Measurements from ENCODE around the gene FAM241B. TPM values are rescaled to one million over a fixed set of nuclear protein-coding genes. Genes with fewer than 3 reads are reported as not detected.

FAM241B gene
- total RNA-seq, 8 experiments from 2014 or later = 0.51 to 59.5 (median 24.5) TPM

- peak overlapping the region; percentile 44 to 66 for H3K27ac ChIP-seq
- WGBS, 10 experiments = 20 to 92% (median 67%) methylated on average over 1 to 13 of the region's 24 CpGs; no CpG with 5 or more reads in 1 of the 10 experiments
- ATAC-seq (replicated peaks in 6 of 8) = peak in 5 of 8 experiments; percentile 59 to 83 (median 71)
- H3K4me1 ChIP-seq (replicated peaks in 1 of 2) = peaks cover 40 to 45% of the 10 kb centered on the region in 2 donors
- in situ Hi-C loops (cut with MboI; ENCODE audit: low pct_unique_long_range_greater_than_20kb in 2 of 9, low sequenced_read_pairs in 9 of 9, unreplicated experiment in 9 of 9) = loop anchor here in 7 of 9 experiments (25.0 kb wide), 5 partner anchors 133 to 433 kb away; partner anchors contain the start of genes TACR2 (in 4 of the 7) and HKDC1 (in 1 of the 7)
- H3K4me3 ChIP-seq = no peak overlapping the region
Measured at GRCh38 chr10:69645296-69646184, 15.5 kb downstream of the FAM241B start.

- 0 to 85% (median 57%) methylated on average over 2 to 4 of the region's 11 CpGs; no CpG with 5 or more reads in 1 of the 10 experiments for WGBS, 10 experiments
- peak overlapping the region; percentile 44 to 66 for H3K27ac ChIP-seq
- H3K4me1 ChIP-seq (replicated peaks in 1 of 2) = peaks cover 40 to 50% of the 10 kb centered on the region in 2 donors
- in situ Hi-C loops (cut with MboI; ENCODE audit: low pct_unique_long_range_greater_than_20kb in 2 of 9, low sequenced_read_pairs in 9 of 9, unreplicated experiment in 9 of 9) = loop anchor here in 7 of 9 experiments (25.0 kb wide), 5 partner anchors 134 to 434 kb away; partner anchors contain the start of genes TACR2 (in 4 of the 7) and HKDC1 (in 1 of the 7)
- H3K4me3 ChIP-seq = no peak overlapping the region
- peak in 5 of 8 experiments; percentile 69 to 78 (median 75) for ATAC-seq (replicated peaks in 6 of 8)
Measured at GRCh38 chr10:69646185-69647060, 16.4 kb downstream of the FAM241B start.

GRCh38 chr10:69647126-69647525 lies 17.1 kb downstream of the FAM241B start:
- in situ Hi-C loops (cut with MboI; ENCODE audit: low pct_unique_long_range_greater_than_20kb in 2 of 9, low sequenced_read_pairs in 9 of 9, unreplicated experiment in 9 of 9) = loop anchor here in 7 of 9 experiments (25.0 kb wide), 5 partner anchors 135 to 435 kb away; partner anchors contain the start of genes TACR2 (in 4 of the 7) and HKDC1 (in 1 of the 7)
- H3K4me3 ChIP-seq = no peak overlapping the region
- H3K27ac ChIP-seq = no peak overlapping the region
- no peak for ATAC-seq (replicated peaks in 6 of 8)
- 14 to 100% (median 79%) methylated on average over 1 to 6 of the region's 6 CpGs for WGBS, 10 experiments
- peaks cover 45 to 57% of the 10 kb centered on the region in 2 donors for H3K4me1 ChIP-seq (replicated peaks in 1 of 2)

- no peak for ATAC-seq (replicated peaks in 6 of 8)
- WGBS, 10 experiments = 29 to 86% (median 47%) methylated on average over 3 to 4 of the region's 4 CpGs; no CpG with 5 or more reads in 5 of the 10 experiments
- Histone ChIP-seq H3K27ac (no peak overlapping the region), H3K4me3 (no peak overlapping the region), H3K4me1 (replicated peaks in 1 of 2) (peaks cover 45 to 57% of the 10 kb centered on the region in 2 donors)
- in situ Hi-C loops (cut with MboI; ENCODE audit: low pct_unique_long_range_greater_than_20kb in 2 of 9, low sequenced_read_pairs in 9 of 9, unreplicated experiment in 9 of 9) = loop anchor here in 7 of 9 experiments (25.0 kb wide), 5 partner anchors 136 to 436 kb away; partner anchors contain the start of genes TACR2 (in 4 of the 7) and HKDC1 (in 1 of the 7)
Measured at GRCh38 chr10:69647819-69648218, 17.8 kb downstream of the FAM241B start.

GRCh38 chr10:69648461-69648860 lies 18.4 kb downstream of the FAM241B start:
- Histone ChIP-seq H3K27ac (no peak overlapping the region), H3K4me1 (replicated peaks in 1 of 2) (peaks cover 45 to 57% of the 10 kb centered on the region in 2 donors), H3K4me3 (no peak overlapping the region)
- ATAC-seq (replicated peaks in 6 of 8) = no peak
- WGBS, 10 experiments = 83 to 100% (median 90%) methylated on average over 1 to 2 of the region's 5 CpGs; no CpG with 5 or more reads in 5 of the 10 experiments
- in situ Hi-C loops (cut with MboI; ENCODE audit: low pct_unique_long_range_greater_than_20kb in 2 of 9, low sequenced_read_pairs in 9 of 9, unreplicated experiment in 9 of 9) = loop anchor here in 7 of 9 experiments (25.0 kb wide), 5 partner anchors 136 to 436 kb away; partner anchors contain the start of genes TACR2 (in 4 of the 7) and HKDC1 (in 1 of the 7)

- peaks cover 47 to 62% of the 10 kb centered on the region in 2 donors for H3K4me1 ChIP-seq (replicated peaks in 1 of 2)
- in situ Hi-C loops (cut with MboI; ENCODE audit: low pct_unique_long_range_greater_than_20kb in 2 of 9, low sequenced_read_pairs in 9 of 9, unreplicated experiment in 9 of 9) = loop anchor here in 7 of 9 experiments (10.0 to 25.0 kb wide), 6 partner anchors 65 to 438 kb away; partner anchors contain the start of genes TACR2 (in 4 of the 7) and HKDC1 (in 1 of the 7)
- H3K27ac ChIP-seq = no peak overlapping the region
- WGBS, 10 experiments = 49 to 80% (median 73%) methylated on average over 1 to 4 of the region's 9 CpGs; no CpG with 5 or more reads in 3 of the 10 experiments
- peak in 4 of 8 experiments; percentile 14 to 64 (median 50) for ATAC-seq (replicated peaks in 6 of 8)
- no peak overlapping the region for H3K4me3 ChIP-seq
Measured at GRCh38 chr10:69649786-69650550, 19.9 kb downstream of the FAM241B start.

- in situ Hi-C loops (cut with MboI; ENCODE audit: low pct_unique_long_range_greater_than_20kb in 2 of 9, low sequenced_read_pairs in 9 of 9, unreplicated experiment in 9 of 9) = loop anchor here in 1 of 9 experiments (10.0 kb wide), 1 partner anchor 64 kb away; no protein-coding TSS in a partner anchor
- 45 to 100% (median 69%) methylated on average over 1 to 8 of the region's 13 CpGs; no CpG with 5 or more reads in 4 of the 10 experiments for WGBS, 10 experiments
Measured at GRCh38 chr10:69650589-69651261, 20.7 kb downstream of the FAM241B start.

GRCh38 chr10:69651362-69651761 lies 21.3 kb downstream of the FAM241B start:
- 40 to 100% (median 89%) methylated on average over 2 to 7 of the region's 9 CpGs; no CpG with 5 or more reads in 2 of the 10 experiments for WGBS, 10 experiments
- no peak for ATAC-seq (replicated peaks in 6 of 8)
- no peak overlapping the region for H3K4me3 ChIP-seq
- in situ Hi-C loops (cut with MboI; ENCODE audit: low pct_unique_long_range_greater_than_20kb in 2 of 9, low sequenced_read_pairs in 9 of 9, unreplicated experiment in 9 of 9) = loop anchor here in 1 of 9 experiments (10.0 kb wide), 1 partner anchor 63 kb away; no protein-coding TSS in a partner anchor
- H3K27ac ChIP-seq = no peak overlapping the region
- peaks cover 47 to 62% of the 10 kb centered on the region in 2 donors for H3K4me1 ChIP-seq (replicated peaks in 1 of 2)

More at GRCh38 chr10:69650589-69651261, 20.7 kb downstream of the FAM241B start:
- ATAC-seq (replicated peaks in 6 of 8) = no peak
- H3K27ac ChIP-seq = no peak overlapping the region
- H3K4me3 ChIP-seq = no peak overlapping the region
- H3K4me1 ChIP-seq (replicated peaks in 1 of 2) = peaks cover 47 to 62% of the 10 kb centered on the region in 2 donors

GRCh38 chr10:69652111-69652856 lies 22.2 kb downstream of the FAM241B start:
- no peak overlapping the region for H3K27ac ChIP-seq
- ATAC-seq (replicated peaks in 6 of 8) = no peak
- H3K4me3 ChIP-seq = no peak overlapping the region
- 0 to 100% (median 94%) methylated on average over 1 to 3 of the region's 14 CpGs; no CpG with 5 or more reads in 4 of the 10 experiments for WGBS, 10 experiments
- H3K4me1 ChIP-seq (replicated peaks in 1 of 2) = peaks cover 47 to 62% of the 10 kb centered on the region in 2 donors
- in situ Hi-C loops (cut with MboI; ENCODE audit: low pct_unique_long_range_greater_than_20kb in 2 of 9, low sequenced_read_pairs in 9 of 9, unreplicated experiment in 9 of 9) = loop anchor here in 1 of 9 experiments (10.0 kb wide), 1 partner anchor 63 kb away; no protein-coding TSS in a partner anchor

GRCh38 chr10:69652857-69653199 lies 22.8 kb downstream of the FAM241B start:
- H3K4me1 ChIP-seq (replicated peaks in 1 of 2) = peaks cover 44 to 59% of the 10 kb centered on the region in 2 donors
- ATAC-seq (replicated peaks in 6 of 8) = no peak
- in situ Hi-C loops (cut with MboI; ENCODE audit: low pct_unique_long_range_greater_than_20kb in 2 of 9, low sequenced_read_pairs in 9 of 9, unreplicated experiment in 9 of 9) = loop anchor here in 1 of 9 experiments (10.0 kb wide), 1 partner anchor 62 kb away; no protein-coding TSS in a partner anchor
- 80 to 100% (median 81%) methylated on average over 1 to 3 of the region's 3 CpGs; no CpG with 5 or more reads in 7 of the 10 experiments for WGBS, 10 experiments
- H3K4me3 ChIP-seq = no peak overlapping the region
- H3K27ac ChIP-seq = no peak overlapping the region

Measured in motor neuron (in vitro differentiated cells).